ENCODE measurements around the gene MACO1.

DNA sequence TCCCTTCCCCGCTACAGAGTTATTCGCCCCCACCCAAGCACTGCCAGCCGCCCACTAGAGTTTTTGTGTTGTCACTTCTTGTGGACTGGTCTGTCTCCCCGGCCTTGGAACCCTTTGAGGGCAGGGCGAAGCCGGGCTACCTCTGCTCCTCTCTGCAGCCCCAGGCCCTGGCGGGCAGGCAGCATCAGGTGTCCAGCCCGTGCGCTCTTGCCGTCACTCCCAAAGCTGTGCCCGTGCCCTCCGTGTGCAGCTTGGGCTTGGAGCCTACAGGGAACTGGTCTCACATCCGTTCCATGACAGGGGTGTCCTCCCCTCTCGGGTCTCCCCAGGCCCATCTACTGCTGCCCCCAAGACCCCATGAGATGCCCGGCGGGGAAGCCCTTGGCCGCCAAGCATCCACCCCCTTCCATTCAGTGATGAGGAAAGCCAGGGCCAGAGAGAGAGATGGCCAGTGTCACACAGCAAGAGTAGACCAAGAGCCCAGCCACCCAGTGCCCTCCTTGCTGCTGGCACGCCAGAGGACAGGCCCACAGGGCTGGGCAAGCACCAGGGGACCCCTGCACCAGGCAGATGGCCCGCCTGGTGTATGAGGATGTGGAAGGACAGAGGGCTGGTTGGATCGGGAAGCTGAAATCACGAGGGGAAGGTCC, 97.4 kb downstream of the MACO1 start:
- no peak for TF ChIP-seq NFYA (IDR thresholded peaks at IDR 0.05; ENCODE audit: borderline replicate concordance, low read depth, low read length)
- no peak for TF ChIP-seq TAF1 (IDR thresholded peaks at IDR 0.05; ENCODE audit: borderline replicate concordance, low read depth, low read length)
- TF ChIP-seq, protein P1, sequence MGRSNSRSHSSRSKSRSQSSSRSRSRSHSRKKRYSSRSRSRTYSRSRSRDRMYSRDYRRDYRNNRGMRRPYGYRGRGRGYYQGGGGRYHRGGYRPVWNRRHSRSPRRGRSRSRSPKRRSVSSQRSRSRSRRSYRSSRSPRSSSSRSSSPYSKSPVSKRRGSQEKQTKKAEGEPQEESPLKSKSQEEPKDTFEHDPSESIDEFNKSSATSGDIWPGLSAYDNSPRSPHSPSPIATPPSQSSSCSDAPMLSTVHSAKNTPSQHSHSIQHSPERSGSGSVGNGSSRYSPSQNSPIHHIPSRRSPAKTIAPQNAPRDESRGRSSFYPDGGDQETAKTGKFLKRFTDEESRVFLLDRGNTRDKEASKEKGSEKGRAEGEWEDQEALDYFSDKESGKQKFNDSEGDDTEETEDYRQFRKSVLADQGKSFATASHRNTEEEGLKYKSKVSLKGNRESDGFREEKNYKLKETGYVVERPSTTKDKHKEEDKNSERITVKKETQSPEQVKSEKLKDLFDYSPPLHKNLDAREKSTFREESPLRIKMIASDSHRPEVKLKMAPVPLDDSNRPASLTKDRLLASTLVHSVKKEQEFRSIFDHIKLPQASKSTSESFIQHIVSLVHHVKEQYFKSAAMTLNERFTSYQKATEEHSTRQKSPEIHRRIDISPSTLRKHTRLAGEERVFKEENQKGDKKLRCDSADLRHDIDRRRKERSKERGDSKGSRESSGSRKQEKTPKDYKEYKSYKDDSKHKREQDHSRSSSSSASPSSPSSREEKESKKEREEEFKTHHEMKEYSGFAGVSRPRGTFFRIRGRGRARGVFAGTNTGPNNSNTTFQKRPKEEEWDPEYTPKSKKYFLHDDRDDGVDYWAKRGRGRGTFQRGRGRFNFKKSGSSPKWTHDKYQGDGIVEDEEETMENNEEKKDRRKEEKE (IDR thresholded peaks at IDR 0.05), result no peak
- no peak for TF ChIP-seq SUZ12 (IDR thresholded peaks at IDR 0.05; ENCODE audit: unreplicated experiment)
- TF ChIP-seq RFX5 (IDR thresholded peaks at IDR 0.05; ENCODE audit: low read depth, low read length), result no peak
- TF ChIP-seq POLR2AphosphoS5 (IDR thresholded peaks at IDR 0.05; ENCODE audit: low read length), result no peak
- TF ChIP-seq FOXK2 (IDR thresholded peaks at IDR 0.05), result no peak
- TF ChIP-seq, protein P2, sequence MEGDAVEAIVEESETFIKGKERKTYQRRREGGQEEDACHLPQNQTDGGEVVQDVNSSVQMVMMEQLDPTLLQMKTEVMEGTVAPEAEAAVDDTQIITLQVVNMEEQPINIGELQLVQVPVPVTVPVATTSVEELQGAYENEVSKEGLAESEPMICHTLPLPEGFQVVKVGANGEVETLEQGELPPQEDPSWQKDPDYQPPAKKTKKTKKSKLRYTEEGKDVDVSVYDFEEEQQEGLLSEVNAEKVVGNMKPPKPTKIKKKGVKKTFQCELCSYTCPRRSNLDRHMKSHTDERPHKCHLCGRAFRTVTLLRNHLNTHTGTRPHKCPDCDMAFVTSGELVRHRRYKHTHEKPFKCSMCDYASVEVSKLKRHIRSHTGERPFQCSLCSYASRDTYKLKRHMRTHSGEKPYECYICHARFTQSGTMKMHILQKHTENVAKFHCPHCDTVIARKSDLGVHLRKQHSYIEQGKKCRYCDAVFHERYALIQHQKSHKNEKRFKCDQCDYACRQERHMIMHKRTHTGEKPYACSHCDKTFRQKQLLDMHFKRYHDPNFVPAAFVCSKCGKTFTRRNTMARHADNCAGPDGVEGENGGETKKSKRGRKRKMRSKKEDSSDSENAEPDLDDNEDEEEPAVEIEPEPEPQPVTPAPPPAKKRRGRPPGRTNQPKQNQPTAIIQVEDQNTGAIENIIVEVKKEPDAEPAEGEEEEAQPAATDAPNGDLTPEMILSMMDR (IDR thresholded peaks at IDR 0.05 in 2 of 3, conservative IDR thresholded peaks at IDR 0.05 in 1 of 3; ENCODE audit: control insufficient read depth in 2 of 3, extremely low read depth in 1 of 3, insufficient read depth in 1 of 3, low read depth in 3 of 3, low read length in 3 of 3), result no peak
- TF ChIP-seq POLR2A (IDR thresholded peaks at IDR 0.05; ENCODE audit: low read depth, low read length), result no peak
- TF ChIP-seq SIN3A (IDR thresholded peaks at IDR 0.05; ENCODE audit: low read depth, low read length), result no peak
